NT2/D1 (cell line): ENCODE data around the gene SPATA9.

Source experiments
- SUZ12 ChIP-seq: IDR thresholded peaks from 2 replicates; pipeline ENCODE4 v1.6.1; 2011; ENCODE audit not compliant: insufficient read length, insufficient read depth; ENCODE audit errors: extremely low read depth
- YY1 ChIP-seq: IDR thresholded peaks from 2 replicates; pipeline ENCODE4 v1.6.1; 2011; ENCODE audit not compliant: insufficient read length, insufficient read depth
- ZNF274 ChIP-seq: IDR thresholded peaks from 2 replicates; pipeline ENCODE4 v1.6.1; 2011; ENCODE audit warnings: mild to moderate bottlenecking, low read depth, low read length

- no peak for TF ChIP-seq YY1
- no peak for TF ChIP-seq ZNF274
- TF ChIP-seq SUZ12, result no peak
These were observed 28.9 kb upstream of the SPATA9 start for GRCh38 chr5:95711501-95712346.
